HG03175 (cell line): ENCODE results near the gene TFAM.
A peak's percentile ranks its signal among the peaks of the same experiment; 100 is the strongest.

Source experiments
- ATAC-seq: cut with Tn5 transposase; IDR thresholded peaks from one replicate; pipeline ENCODE4 v1.9.1; 2021; ENCODE audit warnings: mild to moderate bottlenecking, moderate library complexity; ENCODE audit not compliant: unreplicated experiment

Gene TFAM

GRCh38 chr10:58384999-58385783, at the start of gene TFAM:
TSS of gene TFAM (plus strand) at chr10:58385410. CDS start at chr10:58385548, 138 bp downstream.
- peak; percentile 84 for ATAC-seq

DNA sequence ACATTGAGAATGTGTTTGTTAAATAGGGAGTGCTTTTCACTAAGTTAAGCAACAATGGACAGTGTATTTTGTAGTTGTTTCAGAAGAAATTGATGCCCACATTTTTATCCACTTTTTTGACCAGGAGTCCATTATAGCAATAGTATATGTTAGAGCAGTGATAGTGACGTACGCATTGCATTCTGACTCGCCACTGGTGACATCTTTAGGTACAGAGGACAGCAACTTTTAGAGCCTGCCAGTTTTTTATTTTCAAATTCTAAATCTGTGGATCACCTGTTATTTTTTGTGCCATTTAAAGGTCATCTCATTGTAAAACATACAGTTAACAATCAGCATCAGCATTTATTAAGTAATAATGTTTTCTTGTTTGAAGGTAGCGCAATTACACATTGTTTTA, 49.0 kb upstream of the TFAM start:
- ATAC-seq, result no peak

DNA sequence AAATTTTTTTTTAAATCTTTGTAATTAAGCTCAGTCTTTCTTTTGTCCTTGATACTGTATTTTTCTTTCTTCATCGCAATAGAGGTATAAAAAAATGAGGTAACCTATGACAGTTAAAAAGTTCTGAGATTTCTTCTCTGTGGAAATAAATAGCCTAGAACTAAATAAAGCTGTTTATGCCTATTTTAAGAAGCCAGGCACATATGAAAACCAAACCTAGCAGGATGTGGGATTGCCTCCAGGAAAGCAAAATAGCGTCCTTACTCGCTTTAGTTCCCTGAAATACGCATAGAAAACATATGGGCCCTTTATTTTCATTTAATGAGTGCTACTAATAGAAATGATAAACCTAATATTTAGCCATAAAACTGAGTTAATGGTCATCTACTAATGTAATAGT, 43.8 kb upstream of the TFAM start:
- ATAC-seq, result no peak

GRCh38 chr10:58341947-58342346, 43.3 kb upstream of the TFAM start:
- no peak for ATAC-seq

DNA sequence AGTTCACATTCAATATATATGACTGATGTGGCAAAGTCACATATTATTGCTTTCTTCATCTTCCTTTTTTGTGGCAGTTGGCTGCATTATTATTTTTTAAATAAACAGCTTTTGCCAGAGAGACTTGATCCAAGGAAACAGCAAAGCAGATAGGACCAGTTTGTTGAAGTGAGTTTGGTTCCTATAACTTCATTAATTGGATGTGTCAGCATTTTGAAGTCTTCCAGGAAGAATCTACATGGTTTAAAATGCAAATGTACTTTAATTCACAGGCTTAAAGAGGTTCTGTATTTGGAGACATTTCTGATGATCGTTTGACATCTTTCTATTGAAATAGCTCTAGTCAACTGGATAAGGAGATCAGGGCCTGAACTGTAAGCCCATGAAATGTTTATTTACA, 37.2 kb upstream of the TFAM start:
- ATAC-seq, result no peak

- no peak for ATAC-seq
Observed at GRCh38 chr10:58348571-58349033, 36.6 kb upstream of the TFAM start.

DNA sequence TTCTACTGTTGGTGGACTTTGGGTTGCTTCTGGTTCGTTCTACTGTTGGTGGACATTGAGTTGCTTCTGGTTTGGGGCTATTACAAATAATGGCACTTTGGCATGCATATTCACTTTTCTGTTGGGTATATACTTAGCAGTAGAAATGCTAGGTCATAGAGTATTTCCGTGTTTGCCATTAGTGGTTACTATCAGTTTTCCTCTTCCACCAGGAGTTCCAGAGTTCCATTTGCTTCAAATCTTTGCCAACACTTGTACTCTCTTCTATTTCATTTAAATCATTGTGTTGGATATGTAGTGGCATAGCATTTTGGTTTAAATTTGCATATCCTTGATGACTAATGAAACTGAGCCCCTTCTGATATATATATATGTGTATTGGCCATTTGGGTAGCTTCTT, 35.2 kb upstream of the TFAM start:
- no peak for ATAC-seq

- ATAC-seq, result no peak
Observed at GRCh38 chr10:58350619-58351323, 34.4 kb upstream of the TFAM start.

DNA sequence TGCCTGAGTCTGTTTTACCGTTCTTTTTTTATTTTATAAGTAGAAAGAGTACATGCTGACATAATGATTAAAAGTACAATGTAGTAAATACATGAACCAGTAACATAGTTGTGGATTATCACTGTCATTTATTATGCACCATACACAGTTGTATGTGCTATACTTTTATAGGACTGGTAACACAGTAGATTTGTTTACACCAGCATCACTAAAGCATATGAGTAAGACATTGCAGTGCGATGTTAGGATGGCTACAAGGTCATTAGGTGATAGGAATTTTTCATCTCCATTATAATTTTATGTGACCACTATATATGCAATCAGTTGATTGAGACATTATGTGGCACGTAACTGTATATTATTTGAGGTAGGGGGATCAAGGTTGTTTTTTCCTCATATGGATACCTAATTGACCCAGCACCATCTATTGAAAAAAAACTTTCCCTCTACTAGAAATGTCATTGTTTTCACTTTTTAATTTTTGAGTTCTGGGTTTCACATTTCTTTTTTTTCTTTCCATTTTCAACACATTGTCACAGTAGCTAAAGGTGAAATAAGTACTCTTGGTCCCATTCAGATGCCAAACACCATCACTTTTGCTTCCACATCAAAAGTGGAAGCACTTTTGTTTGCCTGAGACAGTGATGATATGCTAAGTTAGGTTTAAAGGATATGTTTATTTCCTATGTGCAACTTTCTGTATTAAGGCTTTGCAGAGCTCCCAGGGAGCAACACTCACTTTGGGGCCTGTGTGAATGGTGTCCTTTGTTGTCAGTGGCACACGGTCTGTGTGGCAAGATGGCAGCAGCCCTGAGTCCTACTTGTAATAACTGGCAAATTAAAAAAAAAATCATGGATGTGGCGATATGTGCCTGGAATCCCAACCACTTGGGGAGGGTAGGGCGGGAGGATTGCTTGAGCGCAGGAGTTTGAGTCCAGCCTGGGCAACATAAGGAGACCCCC, 33.3 kb upstream of the TFAM start:
- ATAC-seq, result no peak

DNA sequence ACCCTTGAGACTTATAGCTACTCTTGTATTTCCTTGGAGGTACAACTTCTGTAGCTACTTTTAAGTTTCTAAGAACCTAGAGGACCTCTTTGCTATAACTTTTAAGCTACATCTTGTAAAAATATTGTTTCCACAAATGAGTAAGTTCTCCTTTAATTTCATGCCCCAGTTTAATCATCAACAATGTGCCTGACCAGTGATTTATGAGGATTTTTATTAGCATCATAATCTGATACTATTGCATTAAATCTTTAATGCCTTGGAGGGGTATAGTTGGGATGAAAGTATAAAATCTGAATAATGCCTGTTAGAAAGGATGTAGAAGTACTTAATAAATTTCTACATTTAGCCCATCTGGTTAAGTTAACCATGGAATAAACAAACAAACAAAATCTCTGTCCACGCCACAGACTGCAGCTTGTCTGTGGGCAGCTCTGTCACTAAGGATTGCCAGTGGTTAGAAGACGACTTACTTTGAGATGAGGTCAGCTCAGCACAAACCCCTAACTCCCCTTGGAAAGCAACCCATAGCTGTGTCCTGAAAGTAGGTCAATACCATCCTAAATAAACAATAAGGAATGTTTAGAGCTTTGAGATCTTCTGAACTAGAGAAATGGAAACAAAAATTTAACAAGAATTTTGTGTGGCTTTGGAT, 32.1 kb upstream of the TFAM start:
- ATAC-seq, result no peak

- ATAC-seq, result no peak
Observed at GRCh38 chr10:58356756-58357155, 28.5 kb upstream of the TFAM start.

- no peak for ATAC-seq
Observed at GRCh38 chr10:58358314-58358933, 26.8 kb upstream of the TFAM start.

DNA sequence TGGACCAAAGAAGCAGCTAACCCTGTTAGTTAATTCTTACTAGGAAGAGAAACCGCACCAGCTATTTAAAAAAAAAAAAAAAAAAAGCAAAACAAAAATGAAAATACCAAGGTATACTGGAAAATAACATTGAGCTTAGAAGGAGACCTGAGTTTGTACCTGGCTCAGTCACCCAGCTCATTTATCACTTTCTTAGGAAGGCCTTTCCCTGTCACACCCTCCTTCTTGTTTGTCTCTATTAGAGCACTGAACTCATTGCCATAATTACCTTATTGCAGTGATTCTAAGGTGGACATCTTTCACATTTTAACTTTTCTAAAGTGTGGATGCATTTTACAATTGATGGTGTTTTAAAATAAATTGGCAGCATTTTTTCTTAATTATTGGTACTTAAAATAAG, 26.3 kb upstream of the TFAM start:
- no peak for ATAC-seq

GRCh38 chr10:58359541-58359940, 25.7 kb upstream of the TFAM start:
- ATAC-seq, result no peak

DNA sequence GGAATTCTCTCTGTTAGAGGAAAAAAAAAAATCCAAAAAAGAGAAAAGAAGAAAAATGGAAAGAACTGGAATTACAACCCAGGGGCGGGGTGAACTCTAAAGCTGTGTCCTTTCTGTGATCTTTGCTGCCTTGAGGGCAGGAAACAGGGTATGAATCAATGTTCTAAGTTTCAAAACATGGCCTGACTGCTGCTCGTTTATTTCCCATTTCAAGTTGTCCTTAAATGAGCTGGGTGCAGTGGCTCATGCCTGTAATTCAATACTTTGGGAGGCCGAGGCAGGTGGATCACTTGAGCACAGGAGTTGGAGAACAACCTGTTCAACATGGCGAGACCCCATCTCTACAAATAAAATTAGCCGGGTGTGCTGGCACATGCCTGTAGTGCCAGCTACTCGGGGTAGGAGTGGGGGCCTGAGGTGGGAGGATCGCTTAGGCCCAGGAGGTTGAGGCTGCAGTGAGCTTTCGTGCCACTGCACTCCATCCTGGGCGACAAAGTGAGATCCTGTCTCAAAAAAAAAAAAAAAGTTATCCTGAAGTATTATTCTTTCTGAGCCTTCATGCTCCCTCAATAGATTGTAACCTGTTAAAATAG, 24.7 kb upstream of the TFAM start:
- ATAC-seq, result no peak

GRCh38 chr10:58361353-58361752, 23.9 kb upstream of the TFAM start:
- no peak for ATAC-seq

- ATAC-seq, result no peak
Observed at GRCh38 chr10:58362027-58362789, 23.0 kb upstream of the TFAM start.

GRCh38 chr10:58367069-58367468, 18.1 kb upstream of the TFAM start:
- ATAC-seq, result no peak

DNA sequence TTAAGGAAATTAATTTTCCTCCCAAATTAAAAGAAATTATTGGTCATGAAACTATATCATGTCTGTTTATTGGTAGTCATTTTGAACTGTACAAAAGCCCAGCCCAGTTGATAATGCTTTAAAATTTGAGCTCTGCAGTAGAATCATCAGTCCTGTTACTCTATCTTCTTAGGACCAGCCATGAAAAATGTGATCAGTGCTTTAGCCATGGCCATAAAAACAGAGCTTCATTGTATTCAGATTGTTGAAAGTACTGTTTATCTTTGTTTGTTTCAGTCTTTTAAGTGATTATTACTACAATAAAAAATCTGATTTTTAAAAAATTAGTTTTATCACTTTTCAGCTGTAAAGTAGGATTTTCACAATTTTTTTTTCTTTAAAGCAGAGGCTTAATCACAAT, 13.7 kb upstream of the TFAM start:
- no peak for ATAC-seq
